IMR-90 (cell line): ENCODE data around the gene CBR1. TPM values are rescaled to one million over a fixed set of nuclear protein-coding genes. Genes with fewer than 3 reads are reported as not detected.

Source experiments
- ATAC-seq: fragments of 200-7000 bp; cut with Tn5 transposase; 2 replicates; pipeline ENCODE4 v1.9.1; 2020; ENCODE audit warnings: low read depth, mild to moderate bottlenecking, moderate library complexity
- BruUV-seq: library from RNA; stranded (reverse); fragments of 400-500 nt; replicated peaks from 2 replicates; lab custom pipeline; 2021; lab: Mats Ljungman, UMichigan
- CTCF ChIA-PET: fragments of 300-600 bp; formaldehyde crosslinking; extraction: SDS; loops from one replicate; lab custom pipeline; 2021; ENCODE audit warnings: antibody characterized with exemption; lab: Yijun Ruan, JAX
- POLR2A ChIA-PET: fragments of 300-600 bp; sonication (Branson Sonifier 250); formaldehyde crosslinking; loops from one replicate; lab custom pipeline; 2022; ENCODE audit warnings: antibody characterized with exemption; ENCODE audit not compliant: unreplicated experiment; lab: Charles Lee
- DNase-seq: peaks from one replicate; pipeline ENCODE4 v3.0.0; 2013
- H2AFZ ChIP-seq: replicated peaks from 2 replicates; pipeline ENCODE3; 2013; ENCODE audit warnings: low read length, mild to moderate bottlenecking; ENCODE audit not compliant: poor library complexity
- H2AK5ac ChIP-seq: 2 replicates; pipeline ENCODE4 v1.6.1; 2013; ENCODE audit warnings: low read depth, low read length, inconsistent platforms
- H2AK9ac ChIP-seq: replicated peaks from 2 replicates; pipeline ENCODE3; 2013; ENCODE audit warnings: mild to moderate bottlenecking, low read depth, low read length, moderate library complexity; ENCODE audit not compliant: poor library complexity
- H2BK120ac ChIP-seq: 2 replicates; pipeline ENCODE4 v1.6.1; 2013; ENCODE audit warnings: low read depth, low read length, inconsistent platforms
- H2BK15ac ChIP-seq: 3 replicates; pipeline ENCODE4 v1.6.1; 2013; ENCODE audit warnings: low read depth, low read length, inconsistent platforms
- H2BK20ac ChIP-seq: 2 replicates; pipeline ENCODE4 v1.6.1; 2013; ENCODE audit warnings: low read depth, mild to moderate bottlenecking, inconsistent platforms, low read length, moderate library complexity
- H2BK5ac ChIP-seq: 2 replicates; pipeline ENCODE4 v1.6.1; 2013; ENCODE audit warnings: mild to moderate bottlenecking, low read depth, low read length, inconsistent platforms; ENCODE audit not compliant: poor library complexity, severe bottlenecking
- H3K14ac ChIP-seq: replicated peaks from 2 replicates; pipeline ENCODE4 v1.6.1; 2013; ENCODE audit warnings: low read depth, low read length, inconsistent platforms
- H3K18ac ChIP-seq: 2 replicates; pipeline ENCODE4 v1.6.1; 2013; ENCODE audit warnings: low read depth, low read length, control low read depth
- H3K23ac ChIP-seq: 2 replicates; pipeline ENCODE4 v1.6.1; 2013; ENCODE audit warnings: low read depth, low read length, inconsistent platforms
- H3K27ac ChIP-seq: 2 replicates; pipeline ENCODE4 v1.5.1; 2013; ENCODE audit warnings: mild to moderate bottlenecking, control low read depth, low read length; ENCODE audit not compliant: insufficient read depth
- H3K27me3 ChIP-seq: 2 replicates; pipeline ENCODE4 v1.6.1; 2013; ENCODE audit warnings: low read length; ENCODE audit not compliant: control insufficient read depth, insufficient read depth
- H3K36me3 ChIP-seq: 2 replicates; pipeline ENCODE4 v1.6.1; 2013; ENCODE audit warnings: low read length, mixed read lengths; ENCODE audit not compliant: control insufficient read depth, insufficient read depth
- H3K4ac ChIP-seq: 2 replicates; pipeline ENCODE4 v1.6.1; 2013; ENCODE audit warnings: low read depth, low read length, inconsistent platforms
- H3K4me1 ChIP-seq: 2 replicates; pipeline ENCODE4 v1.6.1; 2013; ENCODE audit warnings: low read length, mixed read lengths; ENCODE audit not compliant: control insufficient read depth, insufficient read depth
- H3K4me2 ChIP-seq: 2 replicates; pipeline ENCODE4 v1.6.1; 2013; ENCODE audit warnings: low read depth, mild to moderate bottlenecking, control low read depth, low read length, moderate library complexity
- H3K4me3 ChIP-seq: 2 replicates; pipeline ENCODE4 v1.5.1; 2013; ENCODE audit warnings: low read depth, mild to moderate bottlenecking, control low read depth, low read length, moderate library complexity; ENCODE audit not compliant: insufficient read depth
- H3K56ac ChIP-seq: 2 replicates; pipeline ENCODE4 v1.6.1; 2013; ENCODE audit warnings: low read length, inconsistent platforms; ENCODE audit not compliant: insufficient read depth; ENCODE audit errors: extremely low read depth
- H3K79me1 ChIP-seq, 2 experiments: 2 replicates each; pipeline ENCODE4 v1.6.1; 2013; ENCODE audit warnings: low read length in 2 of 2, inconsistent platforms in 1 of 2, low read depth in 1 of 2
- H3K9ac ChIP-seq: 2 replicates; pipeline ENCODE4 v1.6.1; 2013; ENCODE audit warnings: low read depth, low read length, control low read depth
- H3K9me1 ChIP-seq: 2 replicates; pipeline ENCODE4 v1.6.1; 2013; ENCODE audit warnings: low read length, inconsistent platforms; ENCODE audit not compliant: insufficient read depth
- H3K9me3 ChIP-seq: 2 replicates; pipeline ENCODE4 v1.6.1; 2013; ENCODE audit warnings: low read length; ENCODE audit not compliant: control insufficient read depth, insufficient read depth
- H4K20me1 ChIP-seq: 2 replicates; pipeline ENCODE4 v1.6.1; 2013; ENCODE audit warnings: low read length, inconsistent platforms; ENCODE audit not compliant: insufficient read depth
- H4K5ac ChIP-seq: 2 replicates; pipeline ENCODE4 v1.6.1; 2013; ENCODE audit warnings: mild to moderate bottlenecking, low read depth, low read length, control low read depth
- H4K8ac ChIP-seq, 2 experiments: 2 replicates each; pipeline ENCODE4 v1.6.1; 2013; ENCODE audit warnings: low read depth in 2 of 2, low read length in 2 of 2, control low read depth in 1 of 2, inconsistent platforms in 1 of 2
- H4K91ac ChIP-seq: 2 replicates; pipeline ENCODE4 v1.6.1; 2013; ENCODE audit warnings: low read depth, low read length, inconsistent platforms; ENCODE audit not compliant: insufficient read depth
- BHLHE40 ChIP-seq: fragments of 150-350 bp; IDR thresholded peaks from 2 replicates; pipeline ENCODE4 v1.6.1; 2016; ENCODE audit warnings: mild to moderate bottlenecking, low read depth, low read length
- CEBPB ChIP-seq: IDR thresholded peaks from 2 replicates; pipeline ENCODE4 v1.6.1; 2012; ENCODE audit warnings: low read depth, low read length, improper control_type of control experiment
- CHD1 ChIP-seq: IDR thresholded peaks from 2 replicates; pipeline ENCODE4 v1.6.1; 2012; ENCODE audit warnings: low read depth, low read length, improper control_type of control experiment
- CTCF ChIP-seq: conservative IDR thresholded peaks from 2 replicates; pipeline ENCODE4 v1.5.1; 2012; ENCODE audit warnings: mild to moderate bottlenecking, low read depth, low read length, improper control_type of control experiment
- ELK1 ChIP-seq: fragments of 150-350 bp; IDR thresholded peaks from 2 replicates; pipeline ENCODE4 v1.6.1; 2016; ENCODE audit warnings: low read depth, mild to moderate bottlenecking, low read length, moderate library complexity, borderline replicate concordance
- MAFK ChIP-seq: IDR thresholded peaks from 2 replicates; pipeline ENCODE4 v1.6.1; 2012; ENCODE audit warnings: low read depth, low read length, improper control_type of control experiment
- MXI1 ChIP-seq: IDR thresholded peaks from 2 replicates; pipeline ENCODE4 v1.6.1; 2012; ENCODE audit warnings: low read depth, mild to moderate bottlenecking, low read length, moderate library complexity, borderline replicate concordance
- POLR2A ChIP-seq: IDR thresholded peaks from 2 replicates; pipeline ENCODE4 v1.6.1; 2012; ENCODE audit warnings: mild to moderate bottlenecking, low read depth, low read length
- RAD21 ChIP-seq: IDR thresholded peaks from 2 replicates; pipeline ENCODE4 v1.6.1; 2012; ENCODE audit warnings: low read length, improper control_type of control experiment
- RCOR1 ChIP-seq: IDR thresholded peaks from 2 replicates; pipeline ENCODE4 v1.6.1; 2012; ENCODE audit warnings: mild to moderate bottlenecking, low read length, improper control_type of control experiment; ENCODE audit not compliant: insufficient replicate concordance
- RFX5 ChIP-seq: IDR thresholded peaks from 2 replicates; pipeline ENCODE4 v1.8.0; 2012; ENCODE audit warnings: low read depth, mild to moderate bottlenecking, low read length, moderate library complexity
- USF2 ChIP-seq: fragments of 150-350 bp; IDR thresholded peaks from 2 replicates; pipeline ENCODE4 v1.6.1; 2017; ENCODE audit warnings: mild to moderate bottlenecking, antibody characterized with exemption, low read length, low read depth
- WGBS, 2 experiments: methylation state at CpG; one replicate each; pipeline versions ENCODE4 v1.1.5 to v1.1.7; 2013; ENCODE audit warnings: missing lambda C conversion rate in 2 of 2; ENCODE audit not compliant: insufficient read length in 1 of 2; ENCODE audit errors: extremely low coverage in 2 of 2; 5-methylcytosine and 5-hydroxymethylcytosine counted together
- dilution Hi-C: fragments of 300-500 bp; cut with HindIII; formaldehyde crosslinking; loops from one replicate; pipeline ENCODE4 v1.14.3; 2018; ENCODE audit warnings: low sequenced_read_pairs; ENCODE audit not compliant: unreplicated experiment
- in situ Hi-C: fragments of 300-500 bp; cut with MboI; formaldehyde crosslinking; loops from 3 replicates; pipeline ENCODE4 v1.14.3; 2019; ENCODE audit warnings: low sequenced_read_pairs, inconsistent platforms, mixed read lengths
- intact Hi-C: fragments of 100-400 bp; cut with micrococcal nuclease; formaldehyde crosslinking; loops from 2 replicates; pipeline ENCODE4 v1.10.0; 2022
- polyA plus RNA-seq, 3 experiments: library from polyadenylated mRNA; depleted of rRNA; stranded (reverse); fragments of >200 nt; gene quantifications; 2 replicates each; pipeline ENCODE4 v1.2.3, GENCODE V29; 2012; ENCODE audit warnings: low replicate concordance in 1 of 3
- total RNA-seq: library from RNA; depleted of rRNA; stranded (reverse); fragments of >200 nt; gene quantifications from 2 replicates; pipeline ENCODE4 v1.2.3, GENCODE V29; 2012

The CBR1 gene
- total and polyA plus RNA-seq, 2 of the 4 experiments (the other 2 are of a cell fraction): 122 to 222 TPM

GRCh38 chr21:36029309-36029708 is 40.5 kb upstream of the CBR1 start:
- no peaks in the 10 kb centered on the region for H4K20me1 ChIP-seq
- 95% methylated on average over 4 of the region's 8 CpGs; no CpG with 5 or more reads in 1 of the 2 experiments for WGBS, 2 experiments
- peaks cover 3% of the 10 kb centered on the region; the same call in 1 of the 2 replicates for H3K4me1 ChIP-seq
- no peak overlapping the region for H4K91ac ChIP-seq
- no peak overlapping the region for H3K9ac ChIP-seq
- CTCF ChIA-PET: no interaction called here
- H3K36me3 ChIP-seq: no peaks in the 10 kb centered on the region
- intact Hi-C loops: loop anchor here (2.0 to 5.0 kb wide), 3 partner anchors 89 to 1142 kb away; no protein-coding TSS in a partner anchor
- TF ChIP-seq RCOR1: no peak
- no peak for TF ChIP-seq CTCF
- no peak for TF ChIP-seq RFX5
- TF ChIP-seq BHLHE40: no peak
- TF ChIP-seq USF2: no peak
- no peak for TF ChIP-seq MAFK
- TF ChIP-seq ELK1: no peak
- TF ChIP-seq CHD1: no peak
- no peak for TF ChIP-seq RAD21
- no peak for TF ChIP-seq POLR2A
- TF ChIP-seq CEBPB: no peak
- TF ChIP-seq MXI1: no peak
- no peak overlapping the region for H2BK120ac ChIP-seq
- no peak overlapping the region for H2BK15ac ChIP-seq
- dilution Hi-C loops: no loop called here
- H2AK5ac ChIP-seq: no peak overlapping the region
- no peak for ATAC-seq
- no peaks in the 10 kb centered on the region for H3K27me3 ChIP-seq
- no peak overlapping the region for H3K56ac ChIP-seq
- H3K14ac ChIP-seq: no peak overlapping the region
- H3K4ac ChIP-seq: no peak overlapping the region
- H4K5ac ChIP-seq: no peak overlapping the region
- no peak for DNase-seq
- no peak overlapping the region for H2BK20ac ChIP-seq
- H2AFZ ChIP-seq: no peak overlapping the region
- no peaks in the 10 kb centered on the region for H3K79me1 ChIP-seq
- H3K18ac ChIP-seq: no peak overlapping the region
- H4K8ac ChIP-seq: no peak overlapping the region
- no TSS peak for BruUV-seq
- no peak overlapping the region for H3K4me3 ChIP-seq
- H3K4me2 ChIP-seq: no peak overlapping the region
- POLR2A ChIA-PET: no interaction called here
- H3K27ac ChIP-seq: no peak overlapping the region
- peaks cover 5% of the 10 kb centered on the region for H3K9me1 ChIP-seq
- H2AK9ac ChIP-seq: no peak overlapping the region
- no peak overlapping the region for H2BK5ac ChIP-seq
- in situ Hi-C loops: no loop called here
- no peak overlapping the region for H3K23ac ChIP-seq
- no peaks in the 10 kb centered on the region for H3K9me3 ChIP-seq
